Liver (tissue), 9 donors: ENCODE measurements around the gene IARS2. TPM values are rescaled to one million over a fixed set of nuclear protein-coding genes. Genes with fewer than 3 reads are reported as not detected.

Experiments used
- DNase-seq: peaks from one replicate; pipeline ENCODE4 v3.0.0-alpha.2; 2017; ENCODE audit warnings: low spot score
- H3K27ac ChIP-seq, 2 donors: one replicate each; pipeline ENCODE4 v1.7.0; 2013; ENCODE audit warnings: inconsistent platforms in 2 of 2, low read length in 2 of 2, control low read depth in 1 of 2, low read depth in 1 of 2, mild to moderate bottlenecking in 1 of 2
- H3K27me3 ChIP-seq, 4 donors: one replicate each; pipeline versions ENCODE4 v1.6.1 to v1.7.0; 2013; ENCODE audit warnings: low read length in 3 of 4, inconsistent platforms in 1 of 4, mild to moderate bottlenecking in 1 of 4, moderate library complexity in 1 of 4; ENCODE audit not compliant: control insufficient read depth in 4 of 4, insufficient read depth in 4 of 4
- H3K36me3 ChIP-seq, 4 donors: one replicate each; pipeline versions ENCODE4 v1.6.1 to v1.7.0; 2013; ENCODE audit warnings: low read length in 3 of 4, mild to moderate bottlenecking in 3 of 4, low read depth in 1 of 4, moderate library complexity in 1 of 4; ENCODE audit not compliant: control insufficient read depth in 4 of 4, insufficient read depth in 3 of 4
- H3K4me1 ChIP-seq, 4 donors: one replicate each; pipeline versions ENCODE4 v1.6.1 to v1.7.0; 2013; ENCODE audit warnings: low read length in 3 of 4, mild to moderate bottlenecking in 3 of 4, moderate library complexity in 1 of 4; ENCODE audit not compliant: control insufficient read depth in 4 of 4, insufficient read depth in 4 of 4
- H3K4me3 ChIP-seq, 3 donors: one replicate each; pipeline versions ENCODE4 v1.6.1 to v1.7.0; 2013; ENCODE audit warnings: low read length in 3 of 3, control low read depth in 1 of 3, low read depth in 1 of 3, mild to moderate bottlenecking in 1 of 3
- H3K9ac ChIP-seq, 2 donors: one replicate each; pipeline ENCODE4 v1.7.0; 2013; ENCODE audit warnings: low read length in 2 of 2, mild to moderate bottlenecking in 2 of 2, moderate library complexity in 2 of 2, control low read depth in 1 of 2, low read depth in 1 of 2
- H3K9me3 ChIP-seq, 4 donors: one replicate each; pipeline versions ENCODE4 v1.6.1 to v1.7.0; 2013; ENCODE audit warnings: low read length in 3 of 4; ENCODE audit not compliant: control insufficient read depth in 4 of 4
- ATF3 ChIP-seq: IDR thresholded peaks from 2 replicates; pipeline ENCODE4 v1.6.1; 2016; ENCODE audit warnings: antibody characterized with exemption
- CTCF ChIP-seq: fragments of 150-350 bp; IDR thresholded peaks from 2 replicates; pipeline ENCODE4 v1.5.1; 2017; ENCODE audit warnings: improper control_type of control experiment, low read depth, low read length; ENCODE audit not compliant: missing input control
- FOXA1 ChIP-seq: IDR thresholded peaks from 2 replicates; pipeline ENCODE4 v1.6.1; 2016; ENCODE audit warnings: antibody characterized with exemption
- FOXA2 ChIP-seq: IDR thresholded peaks from 2 replicates; pipeline ENCODE4 v1.6.1; 2016; ENCODE audit warnings: antibody characterized with exemption
- GABPA ChIP-seq, 2 donors: IDR thresholded peaks in 1 of 2; conservative IDR thresholded peaks in 1 of 2; 2 replicates each; pipeline ENCODE4 v1.6.1; 2016; ENCODE audit warnings: antibody characterized with exemption in 2 of 2, mild to moderate bottlenecking in 1 of 2, moderate library complexity in 1 of 2
- HNF4A ChIP-seq, 2 donors: conservative IDR thresholded peaks; 2 replicates each; pipeline ENCODE4 v1.6.1; 2016; ENCODE audit warnings: antibody characterized with exemption in 2 of 2, mild to moderate bottlenecking in 2 of 2
- HNF4G ChIP-seq: IDR thresholded peaks from 2 replicates; pipeline ENCODE4 v1.6.1; 2016; ENCODE audit warnings: antibody characterized with exemption
- JUND ChIP-seq, 2 donors: IDR thresholded peaks; 2 replicates each; pipeline ENCODE4 v1.6.1; 2016; ENCODE audit warnings: antibody characterized with exemption in 2 of 2
- MAX ChIP-seq: IDR thresholded peaks from 2 replicates; pipeline ENCODE4 v1.6.1; 2016; ENCODE audit warnings: antibody characterized with exemption
- RAD21 ChIP-seq, 2 donors: IDR thresholded peaks; 2 replicates each; pipeline ENCODE4 v1.6.1; 2016; ENCODE audit warnings: antibody characterized with exemption in 2 of 2, mild to moderate bottlenecking in 2 of 2
- REST ChIP-seq: IDR thresholded peaks from 2 replicates; pipeline ENCODE4 v1.6.1; 2016; ENCODE audit warnings: antibody characterized with exemption, mild to moderate bottlenecking
- RXRA ChIP-seq, 2 donors: IDR thresholded peaks; 2 replicates each; pipeline ENCODE4 v1.6.1; 2017 to 2018; ENCODE audit warnings: antibody characterized with exemption in 2 of 2, mild to moderate bottlenecking in 1 of 2
- SP1 ChIP-seq: IDR thresholded peaks from 2 replicates; pipeline ENCODE4 v1.6.1; 2018; ENCODE audit warnings: antibody characterized with exemption, mild to moderate bottlenecking
- TAF1 ChIP-seq: conservative IDR thresholded peaks from 2 replicates; pipeline ENCODE4 v1.6.1; 2016; ENCODE audit warnings: antibody characterized with exemption, mild to moderate bottlenecking
- WGBS: extraction: QIAGEN DNeasy Blood & Tissue Kit; methylation state at CpG from one replicate; pipeline ENCODE4 v1.1.7; 2013; 5-methylcytosine and 5-hydroxymethylcytosine counted together
- polyA plus RNA-seq, 2 donors: library from polyadenylated mRNA; stranded (reverse) in 1 of 2; unstranded in 1 of 2; fragments of 200-250 nt in 1 of 2; fragments of >200 nt in 1 of 2; fragmentation: Nextera tagmentation in 1 of 2; extraction: Ambion mirVana in 1 of 2; gene quantifications; one replicate each; pipeline versions ENCODE4 v1.2.1 to v1.2.3, GENCODE V29; 2013 to 2015
- total RNA-seq, 2 donors: library from RNA; depleted of rRNA; stranded (reverse); fragments of >200 nt; gene quantifications; one replicate each; pipeline ENCODE4 v1.2.3, GENCODE V29; 2014
- donor health status: healthy.
- donor health status: healthy.
- donor health status: healthy.
- donor health status: healthy.
- donor health status: healthy.

Gene IARS2
- total and polyA plus RNA-seq, 4 donors = 31.8 to 53.8 (median 44.2) TPM

GRCh38 chr1:220067269-220068204, 26.4 kb upstream of the IARS2 start:
- TF ChIP-seq HNF4G (no peak), JUND (IDR thresholded peaks at IDR 0.05) (no peak), FOXA1 (no peak), REST (no peak), CTCF (no peak), SP1 (no peak), GABPA (IDR thresholded peaks at IDR 0.05 in 1 of 2, conservative IDR thresholded peaks at IDR 0.05 in 1 of 2) (no peak), ATF3 (no peak), TAF1 (no peak), FOXA2 (no peak), RXRA (IDR thresholded peaks at IDR 0.05) (no peak), RAD21 (IDR thresholded peaks at IDR 0.05) (no peak)
- no peak for DNase-seq
- peaks cover 2 to 43% (median 33%) of the 10 kb centered on the region in 4 donors for H3K36me3 ChIP-seq
- no peak overlapping the region for H3K9ac ChIP-seq
- H3K27me3 ChIP-seq = no peaks in the 10 kb centered on the region
- WGBS = 98% methylated on average over 3 of the region's 3 CpGs
- no peak overlapping the region for H3K4me3 ChIP-seq
- no peaks in the 10 kb centered on the region for H3K4me1 ChIP-seq
- no peaks in the 10 kb centered on the region for H3K9me3 ChIP-seq
- no peak overlapping the region for H3K27ac ChIP-seq

GRCh38 chr1:220076861-220077762, 16.8 kb upstream of the IARS2 start:
- TF ChIP-seq ATF3 (no peak), HNF4A (conservative IDR thresholded peaks at IDR 0.05) (no peak), GABPA (IDR thresholded peaks at IDR 0.05 in 1 of 2, conservative IDR thresholded peaks at IDR 0.05 in 1 of 2) (no peak), MAX (no peak), JUND (IDR thresholded peaks at IDR 0.05) (no peak), FOXA2 (no peak), HNF4G (no peak), RXRA (IDR thresholded peaks at IDR 0.05) (no peak)

More at GRCh38 chr1:220076861-220077762, 16.8 kb upstream of the IARS2 start:
- DNase-seq = no peak
- Histone ChIP-seq H3K27me3 (no peaks in the 10 kb centered on the region), H3K36me3 (peaks cover 0 to 18% (median 9%) of the 10 kb centered on the region in 4 donors), H3K27ac (no peak overlapping the region), H3K9ac (no peak overlapping the region), H3K9me3 (no peaks in the 10 kb centered on the region), H3K4me3 (no peak overlapping the region), H3K4me1 (no peaks in the 10 kb centered on the region)
- 98% methylated on average over 4 of the region's 4 CpGs for WGBS
